ENCODE measurements around the gene ISLR.

Gene ISLR

DNA sequence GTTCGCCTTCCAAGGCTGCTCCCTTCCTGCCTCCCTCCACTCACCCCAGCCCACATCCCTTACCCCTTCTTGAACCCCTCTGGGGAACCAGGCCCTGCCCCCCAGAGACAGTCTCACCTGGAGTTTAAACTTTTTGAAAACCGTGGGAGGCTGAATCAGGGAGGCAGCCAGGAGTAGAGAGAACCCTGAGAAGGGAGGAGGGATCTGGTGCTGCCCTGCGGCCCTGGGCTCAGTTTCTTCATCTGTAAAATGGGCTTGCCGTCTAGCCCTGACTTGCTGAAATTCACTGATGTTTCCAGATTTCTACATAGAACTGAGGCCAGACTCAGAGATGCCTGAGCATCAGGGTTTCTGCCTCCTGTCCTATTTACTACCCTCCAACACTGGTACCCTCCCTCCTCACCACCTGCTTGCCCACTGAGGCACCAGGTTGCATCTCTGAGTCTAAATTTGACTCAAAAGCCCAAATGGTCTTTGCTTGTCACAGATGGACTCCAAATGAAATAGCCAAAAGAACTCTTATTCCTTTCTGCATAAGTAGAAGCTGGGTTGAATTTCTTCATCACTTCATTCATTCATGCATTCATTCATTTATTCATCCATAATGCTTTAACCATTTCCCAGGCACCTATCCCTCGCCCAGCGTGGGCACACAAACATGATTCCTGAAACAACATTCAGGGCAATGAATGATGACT is 41.0 kb downstream of the ISLR start:
- DNase-seq (ENCODE audit: low read depth) = no peak
- H3K4me3 ChIP-seq (ENCODE audit: low read depth, low read length) = no peak overlapping the region

GRCh38 chr15:74215958-74216357 is 42.4 kb downstream of the ISLR start:
- DNase-seq (ENCODE audit: low read depth) = no peak
- TF ChIP-seq CTCF (IDR thresholded peaks at IDR 0.05; ENCODE audit: control insufficient read depth, extremely low read depth, insufficient read depth) = no peak
- H3K4me3 ChIP-seq (ENCODE audit: low read depth, low read length) = no peak overlapping the region

More for the DNA sequence above, 41.0 kb downstream of the ISLR start:
- no peak for TF ChIP-seq CTCF (IDR thresholded peaks at IDR 0.05; ENCODE audit: control insufficient read depth, extremely low read depth, insufficient read depth)

DNA sequence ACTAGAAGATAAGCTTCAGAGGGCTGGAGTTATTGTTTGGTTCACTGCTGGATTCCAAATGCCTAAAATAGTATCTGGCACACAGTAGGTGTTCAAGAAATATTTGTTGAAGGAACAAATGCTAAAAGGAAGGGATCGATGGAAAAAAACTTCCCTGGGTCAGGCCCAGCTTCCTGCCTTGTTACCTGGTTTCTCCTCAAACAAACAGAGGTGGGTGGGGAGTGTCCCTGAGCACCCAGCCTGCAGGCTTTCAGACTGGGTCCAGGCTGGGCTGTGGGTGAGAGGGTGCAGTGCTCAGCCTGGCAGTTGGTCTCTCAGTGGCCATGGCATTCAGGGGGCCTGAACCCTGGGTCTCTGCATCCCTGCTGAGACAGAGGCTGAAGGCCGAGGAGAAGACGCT is 43.4 kb downstream of the ISLR start:
- no peak overlapping the region for H3K4me3 ChIP-seq (ENCODE audit: low read depth, low read length)
- no peak for DNase-seq (ENCODE audit: low read depth)

DNA sequence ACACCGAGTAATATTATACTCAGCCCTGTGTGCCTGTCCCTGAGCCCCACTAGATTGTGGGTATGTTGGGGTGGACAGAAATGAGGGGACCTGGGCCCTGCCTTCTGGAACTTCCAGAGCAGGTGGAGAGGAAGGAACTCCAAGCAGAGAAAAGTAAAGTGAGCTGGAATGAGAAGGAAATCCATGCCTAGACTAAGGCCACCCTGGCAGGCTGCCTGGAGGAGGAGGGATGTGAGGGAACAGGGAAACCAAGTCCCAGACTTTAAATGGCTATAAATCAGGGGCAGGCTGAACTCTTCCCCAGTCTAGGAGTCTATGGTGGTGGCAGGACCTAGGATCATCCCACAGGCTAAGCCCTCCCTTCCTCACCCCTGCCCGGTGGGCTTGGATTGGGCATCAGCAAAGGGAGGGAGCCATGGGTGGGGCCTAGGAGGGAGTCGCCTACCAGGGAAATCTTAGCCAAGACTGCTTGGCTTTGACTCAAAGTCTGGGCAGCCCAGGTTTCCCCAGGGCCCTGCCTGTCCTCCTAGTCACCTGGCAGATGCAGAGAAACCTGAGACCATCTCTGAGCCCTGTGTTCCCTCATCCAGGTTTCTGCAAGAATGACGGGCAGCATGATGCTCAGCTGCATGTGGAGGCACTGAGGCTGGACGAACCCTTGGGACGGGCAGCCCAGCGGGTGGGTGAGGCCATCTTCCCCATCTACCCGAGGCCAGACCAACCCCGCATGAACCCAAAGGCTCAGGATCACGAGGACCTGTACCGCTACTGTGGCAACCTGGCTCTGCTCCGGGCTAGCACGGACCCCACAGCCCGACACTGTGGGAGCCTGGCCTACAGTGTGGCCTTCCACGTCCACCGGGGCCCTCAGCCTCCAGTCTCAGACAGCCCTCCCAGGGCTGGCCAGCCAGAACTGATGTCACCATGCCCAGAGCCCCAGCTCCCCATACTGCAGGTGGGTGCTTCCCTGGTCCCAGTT is 44.7 kb downstream of the ISLR start:
- DNase-seq (ENCODE audit: low read depth) = no peak
- TF ChIP-seq CTCF (IDR thresholded peaks at IDR 0.05; ENCODE audit: control insufficient read depth, extremely low read depth, insufficient read depth) = no peak
- H3K4me3 ChIP-seq (ENCODE audit: low read depth, low read length) = no peak overlapping the region

More for the DNA sequence above, 43.4 kb downstream of the ISLR start:
- TF ChIP-seq CTCF (IDR thresholded peaks at IDR 0.05; ENCODE audit: control insufficient read depth, extremely low read depth, insufficient read depth) = no peak

DNA sequence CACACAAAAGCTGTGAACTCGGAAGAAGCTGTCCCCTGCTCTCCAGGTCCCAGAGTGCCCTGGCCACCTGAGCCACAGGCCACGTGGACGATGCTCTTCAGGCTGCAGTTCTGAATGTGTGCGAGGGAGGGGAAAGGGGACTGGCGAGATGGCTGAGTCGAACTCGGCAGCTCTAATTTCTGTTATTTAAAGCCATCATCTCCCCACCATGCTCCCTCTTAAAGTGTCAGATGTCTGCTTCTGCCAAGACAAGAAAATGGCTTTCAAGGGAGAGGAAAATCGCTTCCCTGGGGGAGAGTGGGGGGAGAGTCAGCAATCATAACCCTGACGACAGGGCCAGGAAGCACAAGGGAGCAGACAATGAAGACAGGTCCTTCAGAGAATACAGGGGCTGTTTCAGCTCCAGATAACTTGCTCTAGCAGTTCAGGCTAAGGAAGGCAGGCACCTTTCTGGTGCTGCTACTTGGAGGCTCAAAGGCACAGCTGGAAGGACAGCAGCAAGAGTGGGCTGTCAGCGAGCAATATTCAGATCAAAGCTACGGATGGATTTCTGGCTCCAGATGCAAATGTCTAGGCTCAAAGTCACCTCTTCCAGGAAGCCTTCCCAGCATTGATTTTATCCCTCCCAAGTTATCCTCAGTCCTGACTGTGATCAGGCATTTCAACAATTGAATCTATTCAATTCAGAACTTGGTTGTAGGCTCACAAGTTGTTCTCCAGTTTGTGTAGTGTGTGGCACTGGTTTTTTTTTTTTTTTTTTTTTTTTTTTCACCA is 47.2 kb downstream of the ISLR start:
- no peak overlapping the region for H3K4me3 ChIP-seq (ENCODE audit: low read depth, low read length)
- no peak for DNase-seq (ENCODE audit: low read depth)
- TF ChIP-seq CTCF (IDR thresholded peaks at IDR 0.05; ENCODE audit: control insufficient read depth, extremely low read depth, insufficient read depth) = no peak

- DNase-seq (ENCODE audit: low read depth) = no peak
- TF ChIP-seq CTCF (IDR thresholded peaks at IDR 0.05; ENCODE audit: control insufficient read depth, extremely low read depth, insufficient read depth) = no peak
- no peak overlapping the region for H3K4me3 ChIP-seq (ENCODE audit: low read depth, low read length)
These were observed 48.1 kb downstream of the ISLR start for GRCh38 chr15:74221399-74222239.
